ACC112 (cell line): ENCODE results near the gene PRICKLE2.
A peak's percentile ranks its signal among the peaks of the same experiment; 100 is the strongest.

Experiments
- H2AFZ ChIP-seq: fragments of 200-600 bp; sonication (generic); one replicate; pipeline ENCODE4 v1.6.0; 2017; ENCODE audit warnings: antibody characterized with exemption, low read length; ENCODE audit not compliant: unreplicated experiment
- H3K27ac ChIP-seq: fragments of 200-600 bp; sonication (generic); 2 replicates; pipeline ENCODE4 v1.5.1; 2014; ENCODE audit warnings: low read depth, mild to moderate bottlenecking, antibody characterized with exemption, low read length, moderate library complexity
- H3K27me3 ChIP-seq: fragments of 200-600 bp; sonication (generic); 2 replicates; pipeline ENCODE4 v1.6.1; 2014; ENCODE audit warnings: mild to moderate bottlenecking, antibody characterized with exemption, low read length, moderate library complexity, mixed read lengths; ENCODE audit not compliant: insufficient read depth
- H3K36me3 ChIP-seq: fragments of 200-600 bp; sonication (generic); 2 replicates; pipeline ENCODE4 v1.6.1; 2016; ENCODE audit warnings: mild to moderate bottlenecking, antibody characterized with exemption, low read length, moderate library complexity, mixed read lengths; ENCODE audit not compliant: insufficient read depth
- H3K4me1 ChIP-seq: fragments of 200-600 bp; sonication (generic); one replicate; pipeline ENCODE4 v1.6.1; 2016; ENCODE audit warnings: low read length, mixed read lengths; ENCODE audit not compliant: insufficient read depth, unreplicated experiment, control insufficient read depth
- H3K4me3 ChIP-seq: fragments of 200-600 bp; sonication (generic); 2 replicates; pipeline ENCODE4 v1.5.1; 2014; ENCODE audit warnings: mild to moderate bottlenecking, low read depth, low read length
- H3K79me2 ChIP-seq: fragments of 200-600 bp; sonication (generic); one replicate; pipeline ENCODE4 v1.6.0; 2016; ENCODE audit warnings: low read length; ENCODE audit not compliant: control insufficient read depth, unreplicated experiment, insufficient read depth

PRICKLE2 gene

GRCh38 chr3:64145438-64145837, 79.8 kb downstream of the PRICKLE2 start:
- Histone ChIP-seq H2AFZ (no peak overlapping the region), H3K79me2 (no peaks in the 10 kb centered on the region), H3K36me3 (peaks cover 31% of the 10 kb centered on the region), H3K4me1 (peaks cover 17% of the 10 kb centered on the region), H3K27ac (no peak overlapping the region), H3K27me3 (no peaks in the 10 kb centered on the region), H3K4me3 (no peak overlapping the region)

- peak overlapping the region; percentile 66 for H3K27ac ChIP-seq
- H3K4me3 ChIP-seq = no peak overlapping the region
- peaks cover 22% of the 10 kb centered on the region for H3K36me3 ChIP-seq
- no peaks in the 10 kb centered on the region for H3K79me2 ChIP-seq
- H3K27me3 ChIP-seq = no peaks in the 10 kb centered on the region
- no peak overlapping the region for H2AFZ ChIP-seq
- peaks cover 17% of the 10 kb centered on the region for H3K4me1 ChIP-seq
Measured at GRCh38 chr3:64144241-64144900, 80.9 kb downstream of the PRICKLE2 start.

GRCh38 chr3:64143409-64144130, 81.7 kb downstream of the PRICKLE2 start:
- Histone ChIP-seq H3K4me3 (no peak overlapping the region), H3K79me2 (no peaks in the 10 kb centered on the region), H3K36me3 (peaks cover 24% of the 10 kb centered on the region), H3K4me1 (peaks cover 18% of the 10 kb centered on the region), H3K27me3 (no peaks in the 10 kb centered on the region), H2AFZ (no peak overlapping the region), H3K27ac (peak overlapping the region; percentile 66)

GRCh38 chr3:64141476-64141875, 83.8 kb downstream of the PRICKLE2 start:
- Histone ChIP-seq H3K79me2 (no peaks in the 10 kb centered on the region), H3K4me3 (no peak overlapping the region), H3K27me3 (no peaks in the 10 kb centered on the region), H3K36me3 (peaks cover 22% of the 10 kb centered on the region; the same call in 1 of the 2 replicates), H3K4me1 (peaks cover 27% of the 10 kb centered on the region), H2AFZ (no peak overlapping the region), H3K27ac (no peak overlapping the region)

- H3K4me1 ChIP-seq = peaks cover 27% of the 10 kb centered on the region
- no peak overlapping the region for H2AFZ ChIP-seq
- H3K27ac ChIP-seq = no peak overlapping the region
- no peaks in the 10 kb centered on the region for H3K79me2 ChIP-seq
- H3K36me3 ChIP-seq = peaks cover 28% of the 10 kb centered on the region; the same call in 1 of the 2 replicates
- H3K4me3 ChIP-seq = no peak overlapping the region
- H3K27me3 ChIP-seq = no peaks in the 10 kb centered on the region
Measured at GRCh38 chr3:64140651-64141050, 84.6 kb downstream of the PRICKLE2 start.

GRCh38 chr3:64138656-64139375, 86.5 kb downstream of the PRICKLE2 start:
- H2AFZ ChIP-seq = no peak overlapping the region
- H3K4me3 ChIP-seq = no peak overlapping the region
- H3K4me1 ChIP-seq = peaks cover 18% of the 10 kb centered on the region
- H3K27me3 ChIP-seq = no peaks in the 10 kb centered on the region
- peaks cover 31% of the 10 kb centered on the region; the same call in 1 of the 2 replicates for H3K36me3 ChIP-seq
- H3K79me2 ChIP-seq = no peaks in the 10 kb centered on the region
- no peak overlapping the region for H3K27ac ChIP-seq

- no peak overlapping the region for H2AFZ ChIP-seq
- peaks cover 10% of the 10 kb centered on the region for H3K4me1 ChIP-seq
- H3K27me3 ChIP-seq = no peaks in the 10 kb centered on the region
- H3K79me2 ChIP-seq = no peaks in the 10 kb centered on the region
- no peak overlapping the region for H3K4me3 ChIP-seq
- peaks cover 31% of the 10 kb centered on the region; the same call in 1 of the 2 replicates for H3K36me3 ChIP-seq
- no peak overlapping the region for H3K27ac ChIP-seq
Measured at GRCh38 chr3:64138046-64138445, 87.2 kb downstream of the PRICKLE2 start.

- Histone ChIP-seq H3K27me3 (no peaks in the 10 kb centered on the region), H3K27ac (no peak overlapping the region), H3K4me3 (no peak overlapping the region), H3K36me3 (peaks cover 16% of the 10 kb centered on the region; the same call in 1 of the 2 replicates), H2AFZ (no peak overlapping the region), H3K79me2 (no peaks in the 10 kb centered on the region), H3K4me1 (peaks cover 10% of the 10 kb centered on the region)
Measured at GRCh38 chr3:64134882-64135281, 90.4 kb downstream of the PRICKLE2 start.

- Histone ChIP-seq H3K36me3 (peaks cover 15% of the 10 kb centered on the region; the same call in 1 of the 2 replicates), H2AFZ (no peak overlapping the region), H3K4me1 (peaks cover 10% of the 10 kb centered on the region), H3K27me3 (no peaks in the 10 kb centered on the region), H3K79me2 (no peaks in the 10 kb centered on the region), H3K27ac (no peak overlapping the region), H3K4me3 (no peak overlapping the region)
Measured at GRCh38 chr3:64133987-64134386, 91.3 kb downstream of the PRICKLE2 start.

- Histone ChIP-seq H3K4me1 (peaks cover 6% of the 10 kb centered on the region), H3K4me3 (no peak overlapping the region), H3K27ac (no peak overlapping the region), H3K27me3 (no peaks in the 10 kb centered on the region), H3K79me2 (no peaks in the 10 kb centered on the region), H2AFZ (no peak overlapping the region), H3K36me3 (peaks cover 12% of the 10 kb centered on the region; the same call in 1 of the 2 replicates)
Measured at GRCh38 chr3:64133272-64133671, 92.0 kb downstream of the PRICKLE2 start.
